HCT116 (cell line): ENCODE data around the gene SLC25A21. TPM values are rescaled to one million over a fixed set of nuclear protein-coding genes. Genes with fewer than 3 reads are reported as not detected.

ENCODE experiments used
- ATAC-seq: fragments of 200-7000 bp; cut with Tn5 transposase; 2 replicates; pipeline ENCODE4 v1.9.1; 2020; ENCODE audit warnings: mild to moderate bottlenecking, moderate library complexity
- BruUV-seq: library from RNA; stranded (reverse); fragments of 400-500 nt; replicated peaks from 2 replicates; lab custom pipeline; 2021; lab: Mats Ljungman, UMichigan
- CTCF ChIA-PET: fragments of 300-600 bp; sonication (Branson Sonifier 250); formaldehyde crosslinking; loops from one replicate; lab custom pipeline; 2021; ENCODE audit warnings: antibody characterized with exemption; lab: Charles Lee
- POLR2A ChIA-PET: fragments of 300-600, 350-600 bp; sonication (Branson Sonifier 250); formaldehyde crosslinking; loops from one replicate; lab custom pipeline; 2021; ENCODE audit warnings: antibody characterized with exemption; lab: Charles Lee
- RAD21 ChIA-PET, 2 experiments: fragments of 300-600 bp; sonication (Branson Sonifier 250); formaldehyde crosslinking; loops; one replicate each; lab custom pipeline; 2023; ENCODE audit warnings: low total read pairs in 2 of 2; ENCODE audit not compliant: uncharacterized antibody in 2 of 2, unreplicated experiment in 2 of 2, low non-redundant PET in 1 of 2; lab: Charles Lee
- DNase-seq: peaks from one replicate; pipeline ENCODE4 v3.0.0-alpha.2; 2010; ENCODE audit warnings: low read depth, low spot score
- H2AFZ ChIP-seq: fragments of 200-600 bp; shearing (Covaris generic), sonication (generic); 2 replicates; pipeline ENCODE4 v1.6.1; 2017; ENCODE audit warnings: low read depth, mixed run types, mixed read lengths, antibody characterized with exemption, low read length; ENCODE audit not compliant: poor library complexity, severe bottlenecking
- H3K27ac ChIP-seq: 2 replicates; pipeline ENCODE4 v1.5.1; 2012; ENCODE audit warnings: low read depth, low read length
- H3K27me3 ChIP-seq: fragments of 200-600 bp; sonication (generic); 2 replicates; pipeline ENCODE4 v1.6.1; 2016; ENCODE audit warnings: mixed run types, low read length, mixed read lengths; ENCODE audit not compliant: insufficient read depth
- H3K36me3 ChIP-seq, 2 experiments: fragments of 200-500 bp in 1 of 2; fragments of 200-600 bp in 1 of 2; sonication (Bioruptor generic) in 1 of 2; sonication (generic) in 1 of 2; 2 replicates each; pipeline versions ENCODE4 v1.5.1 to v1.6.1; 2014 to 2016; ENCODE audit warnings: low read length in 2 of 2, inconsistent platforms in 1 of 2, mixed read lengths in 1 of 2, mixed run types in 1 of 2; ENCODE audit not compliant: insufficient read depth in 2 of 2, control insufficient read depth in 1 of 2
- H3K4me1 ChIP-seq, 2 experiments: fragments of 200-600 bp in 1 of 2; sonication (generic) in 1 of 2; 2 replicates each; pipeline versions ENCODE4 v1.5.1 to v1.6.1; 2012 to 2017; ENCODE audit warnings: low read length in 2 of 2, inconsistent platforms in 1 of 2, mild to moderate bottlenecking in 1 of 2, mixed read lengths in 1 of 2, mixed run types in 1 of 2, moderate library complexity in 1 of 2; ENCODE audit not compliant: insufficient read depth in 2 of 2, control insufficient read depth in 1 of 2
- H3K4me2 ChIP-seq: fragments of 200-600 bp; sonication (generic); 2 replicates; pipeline ENCODE4 v1.6.1; 2017; ENCODE audit warnings: mixed run types, low read length, mixed read lengths
- H3K4me3 ChIP-seq, 2 experiments: fragments of 200-600 bp in 1 of 2; sonication (generic) in 1 of 2; replicated peaks in 1 of 2; 2 replicates each; pipeline ENCODE4 v1.5.1; 2011 to 2016; ENCODE audit warnings: low read length in 2 of 2, control low read depth in 1 of 2, low read depth in 1 of 2, mild to moderate bottlenecking in 1 of 2, mixed read lengths in 1 of 2, mixed run types in 1 of 2
- H3K79me2 ChIP-seq: fragments of 200-600 bp; sonication (generic); 2 replicates; pipeline ENCODE4 v1.6.1; 2017; ENCODE audit warnings: mild to moderate bottlenecking, mixed run types, low read length, moderate library complexity, mixed read lengths; ENCODE audit not compliant: insufficient read depth
- H3K9ac ChIP-seq: fragments of 200-600 bp; sonication (generic); 2 replicates; pipeline ENCODE4 v1.6.1; 2016; ENCODE audit warnings: low read length, mixed read lengths
- H3K9me2 ChIP-seq: fragments of 200-600 bp; sonication (generic), shearing (Covaris generic); 2 replicates; pipeline ENCODE4 v1.6.1; 2017; ENCODE audit warnings: mixed run types, mild to moderate bottlenecking, moderate library complexity; ENCODE audit not compliant: insufficient read depth
- H3K9me3 ChIP-seq, 2 experiments: fragments of 200-500 bp in 1 of 2; fragments of 200-600 bp in 1 of 2; sonication (Bioruptor generic) in 1 of 2; sonication (generic) in 1 of 2; 2 replicates each; pipeline ENCODE4 v1.6.1; 2014 to 2017; ENCODE audit warnings: low read length in 2 of 2, mixed read lengths in 2 of 2, inconsistent platforms in 1 of 2, low read depth in 1 of 2, mild to moderate bottlenecking in 1 of 2, mixed run types in 1 of 2, moderate library complexity in 1 of 2; ENCODE audit not compliant: control insufficient read depth in 1 of 2, insufficient read depth in 1 of 2
- H4K20me1 ChIP-seq: fragments of 200-600 bp; sonication (generic), shearing (Covaris generic); 2 replicates; pipeline ENCODE4 v1.6.1; 2017; ENCODE audit warnings: mixed run types, mild to moderate bottlenecking, moderate library complexity; ENCODE audit not compliant: insufficient read depth
- CBX3 ChIP-seq: IDR thresholded peaks from 2 replicates; pipeline ENCODE4 v1.6.1; 2012; ENCODE audit warnings: low read depth
- CEBPB ChIP-seq: IDR thresholded peaks from 2 replicates; pipeline ENCODE4 v1.6.1; 2012; ENCODE audit warnings: low read depth
- ELF1 ChIP-seq: IDR thresholded peaks from 2 replicates; pipeline ENCODE4 v1.6.1; 2012; ENCODE audit warnings: low read depth, borderline replicate concordance
- EZH2 ChIP-seq: fragments of 200-600 bp; sonication (generic); IDR thresholded peaks from 2 replicates; pipeline ENCODE4 v1.6.1; 2017; ENCODE audit warnings: antibody characterized with exemption, mixed run types
- EZH2phosphoT487 ChIP-seq: fragments of 200-600 bp; IDR thresholded peaks from 2 replicates; pipeline ENCODE4 v1.6.1; 2018; ENCODE audit warnings: antibody characterized with exemption, borderline replicate concordance
- FOSL1 ChIP-seq: IDR thresholded peaks from 2 replicates; pipeline ENCODE4 v1.6.1; 2012; ENCODE audit warnings: low read depth
- MAX ChIP-seq: IDR thresholded peaks from 2 replicates; pipeline ENCODE4 v1.6.1; 2012
- POLR2A ChIP-seq: IDR thresholded peaks from 2 replicates; pipeline ENCODE4 v1.7.0; 2011; ENCODE audit warnings: borderline replicate concordance; ENCODE audit not compliant: insufficient read depth, insufficient read length; ENCODE audit errors: extremely low read depth
- POLR2AphosphoS5 ChIP-seq: IDR thresholded peaks from 2 replicates; pipeline ENCODE4 v1.6.1; 2011; ENCODE audit warnings: mild to moderate bottlenecking, low read depth, low read length, moderate library complexity
- SIN3A ChIP-seq: IDR thresholded peaks from 2 replicates; pipeline ENCODE4 v1.6.1; 2012; ENCODE audit warnings: low read depth
- SP1 ChIP-seq: IDR thresholded peaks from 2 replicates; pipeline ENCODE4 v1.6.1; 2012; ENCODE audit warnings: low read depth
- SRF ChIP-seq: IDR thresholded peaks from 2 replicates; pipeline ENCODE4 v1.6.1; 2012; ENCODE audit warnings: low read depth
- TCF7L2 ChIP-seq: IDR thresholded peaks from 2 replicates; pipeline ENCODE4 v1.7.0; 2011; ENCODE audit warnings: borderline replicate concordance, inconsistent platforms; ENCODE audit not compliant: insufficient read depth, insufficient read length; ENCODE audit errors: extremely low read depth
- YY1 ChIP-seq: IDR thresholded peaks from 2 replicates; pipeline ENCODE4 v1.6.1; 2011; ENCODE audit warnings: low read length, low read depth, moderate library complexity, mild to moderate bottlenecking; ENCODE audit not compliant: insufficient replicate concordance; ENCODE audit errors: extremely low read depth
- ZNF274 ChIP-seq: fragments of 200-500 bp; sonication (Bioruptor generic); IDR thresholded peaks from 2 replicates; pipeline ENCODE4 v1.6.1; 2014; ENCODE audit warnings: mild to moderate bottlenecking, low read depth, low read length, inconsistent platforms
- intact Hi-C: fragments of 100-400 bp; cut with micrococcal nuclease; formaldehyde crosslinking; loops from 2 replicates; pipeline ENCODE4 v1.10.0; 2022
- total RNA-seq: library from RNA; stranded (reverse); gene quantifications from one replicate; pipeline ENCODE4 v1.2.1, GENCODE V29; 2021; ENCODE audit not compliant: unreplicated experiment
- TF ChIP-seq, protein P1 (sequence below): IDR thresholded peaks from 2 replicates; pipeline ENCODE4 v1.6.1; 2012; ENCODE audit warnings: low read depth

The SLC25A21 gene
- total RNA-seq, 1 experiment from 2014 or later: 3.5 TPM

- TF ChIP-seq, protein P1, sequence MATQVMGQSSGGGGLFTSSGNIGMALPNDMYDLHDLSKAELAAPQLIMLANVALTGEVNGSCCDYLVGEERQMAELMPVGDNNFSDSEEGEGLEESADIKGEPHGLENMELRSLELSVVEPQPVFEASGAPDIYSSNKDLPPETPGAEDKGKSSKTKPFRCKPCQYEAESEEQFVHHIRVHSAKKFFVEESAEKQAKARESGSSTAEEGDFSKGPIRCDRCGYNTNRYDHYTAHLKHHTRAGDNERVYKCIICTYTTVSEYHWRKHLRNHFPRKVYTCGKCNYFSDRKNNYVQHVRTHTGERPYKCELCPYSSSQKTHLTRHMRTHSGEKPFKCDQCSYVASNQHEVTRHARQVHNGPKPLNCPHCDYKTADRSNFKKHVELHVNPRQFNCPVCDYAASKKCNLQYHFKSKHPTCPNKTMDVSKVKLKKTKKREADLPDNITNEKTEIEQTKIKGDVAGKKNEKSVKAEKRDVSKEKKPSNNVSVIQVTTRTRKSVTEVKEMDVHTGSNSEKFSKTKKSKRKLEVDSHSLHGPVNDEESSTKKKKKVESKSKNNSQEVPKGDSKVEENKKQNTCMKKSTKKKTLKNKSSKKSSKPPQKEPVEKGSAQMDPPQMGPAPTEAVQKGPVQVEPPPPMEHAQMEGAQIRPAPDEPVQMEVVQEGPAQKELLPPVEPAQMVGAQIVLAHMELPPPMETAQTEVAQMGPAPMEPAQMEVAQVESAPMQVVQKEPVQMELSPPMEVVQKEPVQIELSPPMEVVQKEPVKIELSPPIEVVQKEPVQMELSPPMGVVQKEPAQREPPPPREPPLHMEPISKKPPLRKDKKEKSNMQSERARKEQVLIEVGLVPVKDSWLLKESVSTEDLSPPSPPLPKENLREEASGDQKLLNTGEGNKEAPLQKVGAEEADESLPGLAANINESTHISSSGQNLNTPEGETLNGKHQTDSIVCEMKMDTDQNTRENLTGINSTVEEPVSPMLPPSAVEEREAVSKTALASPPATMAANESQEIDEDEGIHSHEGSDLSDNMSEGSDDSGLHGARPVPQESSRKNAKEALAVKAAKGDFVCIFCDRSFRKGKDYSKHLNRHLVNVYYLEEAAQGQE: no peak
- TF ChIP-seq ELF1 (no peak), CBX3 (no peak), EZH2 (no peak), TCF7L2 (no peak), POLR2AphosphoS5 (no peak), SRF (no peak), SIN3A (no peak), POLR2A (no peak), ZNF274 (no peak), SP1 (no peak)
Observed at GRCh38 chr14:36951380-36951911, 221.0 kb downstream of the SLC25A21 start (continued).

DNA sequence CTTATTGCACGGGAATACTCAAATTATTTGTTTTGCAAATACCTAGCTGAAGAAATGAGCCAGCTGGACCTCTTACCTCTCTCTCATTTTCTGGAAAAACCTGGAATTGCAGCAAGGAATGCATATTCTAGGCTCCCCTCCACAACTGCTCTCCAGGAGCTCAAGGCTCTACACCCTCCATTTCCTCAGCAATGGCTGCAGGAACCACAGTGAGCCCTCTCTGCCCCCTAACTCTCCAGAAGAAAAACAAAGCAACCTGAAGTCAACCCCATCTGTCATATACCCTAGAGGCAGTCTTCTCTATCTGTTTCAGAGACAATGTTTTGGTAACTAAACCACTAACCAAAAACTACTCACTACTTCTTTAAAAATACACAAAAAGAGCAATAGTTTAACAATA is 221.6 kb downstream of the SLC25A21 start:
- Histone ChIP-seq H2AFZ (no peak overlapping the region), H3K9me3 (no peaks in the 10 kb centered on the region), H3K27me3 (no peaks in the 10 kb centered on the region), H3K4me3 (no peak overlapping the region), H4K20me1 (no peaks in the 10 kb centered on the region), H3K9me2 (no peaks in the 10 kb centered on the region), H3K4me1 (peaks cover 0 to 16% of the 10 kb centered on the region in 2 experiments; a peak in 2 of 4 replicates), H3K9ac (no peak overlapping the region), H3K27ac (no peak overlapping the region), H3K36me3 (no peaks in the 10 kb centered on the region), H3K4me2 (no peak overlapping the region), H3K79me2 (no peaks in the 10 kb centered on the region)
- intact Hi-C loops: no loop called here
- ATAC-seq: no peak
- ChIA-PET POLR2A (interaction anchor here (0.9 kb wide), 1 partner anchor 77 kb away, joined by 3 read pairs; no protein-coding TSS in a partner anchor), CTCF (interaction anchor here (1.7 kb wide), 1 partner anchor 9 kb away, joined by 8 read pairs; no protein-coding TSS in a partner anchor), RAD21 (no interaction called here)
- no peak for DNase-seq
- BruUV-seq: no TSS peak
- TF ChIP-seq YY1 (no peak), ZNF274 (no peak), CBX3 (no peak), SIN3A (no peak), SRF (no peak), POLR2AphosphoS5 (no peak), SP1 (no peak), MAX (no peak), POLR2A (no peak), EZH2phosphoT487 (no peak), ELF1 (no peak), FOSL1 (no peak), CEBPB (no peak)
- TF ChIP-seq, protein P1: no peak
